Stimulated activated CD4-positive, alpha-beta T cell treated with anti-CD3 and anti-CD28 coated beads, Interleukin-15, amount 100 ng/mL, for 1 hour (primary cell): ENCODE results near the gene STARD3.

ENCODE experiments used
- DNase-seq, 2 donors: peaks; one replicate each; pipeline ENCODE4 v3.0.0-alpha.2; 2020; ENCODE audit warnings: low read depth in 1 of 2, low spot score in 1 of 2

Gene STARD3

GRCh38 chr17:39658760-39659159, 21.8 kb downstream of the STARD3 start:
- DNase-seq: no peak

- no peak for DNase-seq
Observed at GRCh38 chr17:39659279-39660010, 22.5 kb downstream of the STARD3 start.

GRCh38 chr17:39660011-39660360, 23.0 kb downstream of the STARD3 start:
- DNase-seq: no peak

- DNase-seq: no peak
Observed at GRCh38 chr17:39660397-39661385, 23.7 kb downstream of the STARD3 start.

GRCh38 chr17:39661744-39662541, 25.0 kb downstream of the STARD3 start:
- DNase-seq: no peak

GRCh38 chr17:39662551-39663339, 25.8 kb downstream of the STARD3 start:
- no peak for DNase-seq

GRCh38 chr17:39663340-39663687, 26.4 kb downstream of the STARD3 start:
- DNase-seq: no peak

GRCh38 chr17:39663688-39664580, 27.0 kb downstream of the STARD3 start:
- DNase-seq: no peak

- no peak for DNase-seq
Observed at GRCh38 chr17:39664581-39665561, 27.9 kb downstream of the STARD3 start, which contains the start of gene TCAP. TCAP (plus strand) TSS chr17:39665349; CDS start chr17:39665360, 11 bp downstream.

- DNase-seq: no peak
Observed at GRCh38 chr17:39665642-39666224, 28.8 kb downstream of the STARD3 start.

GRCh38 chr17:39666231-39666600, 29.3 kb downstream of the STARD3 start:
- no peak for DNase-seq

- DNase-seq: no peak
Observed at GRCh38 chr17:39666601-39667261, 29.8 kb downstream of the STARD3 start.

GRCh38 chr17:39667262-39667944, 30.5 kb downstream of the STARD3 start:
- no peak for DNase-seq

- peak; percentile 38 to 69 for DNase-seq
Observed at GRCh38 chr17:39667945-39668924, 31.3 kb downstream of the STARD3 start, which contains the start of gene PNMT. PNMT (plus strand) TSS chr17:39668453; CDS start chr17:39668476, 23 bp downstream.

GRCh38 chr17:39669897-39670735, 33.2 kb downstream of the STARD3 start:
- DNase-seq: no peak
